ENCODE data around the gene RHOXF2.

RHOXF2 gene

DNA sequence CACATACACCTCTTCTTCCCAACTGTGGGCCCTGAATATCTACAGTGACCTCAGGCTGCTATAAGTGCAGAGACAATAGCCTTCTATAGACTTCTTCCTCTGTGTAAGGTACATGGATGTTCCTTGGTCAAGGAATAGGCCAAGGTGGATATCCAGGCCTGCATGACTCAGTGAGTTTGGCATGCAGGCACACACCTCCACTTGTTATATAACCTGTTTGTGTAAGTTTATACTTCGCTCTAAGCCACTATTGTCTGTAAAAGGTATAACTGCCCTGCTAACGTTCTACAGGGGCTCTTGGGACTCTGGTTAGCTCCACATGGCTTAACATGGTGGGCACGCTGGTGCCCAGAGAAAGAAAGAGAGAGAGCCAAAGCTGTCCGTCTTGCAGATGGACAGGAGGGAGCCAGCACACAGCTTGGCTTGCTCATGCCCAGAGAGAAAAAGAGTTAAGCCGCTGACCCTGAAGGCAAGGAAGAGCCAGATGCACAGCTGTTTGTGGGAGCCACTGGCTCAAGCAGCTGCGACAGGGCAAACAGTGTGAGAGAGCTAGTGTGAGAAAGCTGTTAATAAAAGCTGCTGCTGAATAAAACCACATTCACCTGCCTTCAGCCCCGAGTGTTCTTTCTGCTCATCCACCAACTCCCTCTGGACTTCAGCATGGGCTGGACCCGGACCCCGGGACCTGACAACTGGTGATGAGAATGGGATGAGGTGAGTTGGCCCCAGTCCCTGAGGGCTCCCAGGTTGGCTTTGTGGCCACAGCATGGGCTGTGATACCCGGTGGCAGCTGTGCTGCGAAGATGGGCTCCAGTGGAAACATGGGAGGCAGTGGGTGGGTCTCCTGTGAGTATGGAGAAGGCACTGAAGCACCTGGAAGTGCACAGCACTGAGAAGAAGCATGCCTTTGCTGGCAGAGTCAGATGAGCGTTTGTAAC, 47.7 kb downstream of the RHOXF2 start:
- DNase-seq: no peak

DNA sequence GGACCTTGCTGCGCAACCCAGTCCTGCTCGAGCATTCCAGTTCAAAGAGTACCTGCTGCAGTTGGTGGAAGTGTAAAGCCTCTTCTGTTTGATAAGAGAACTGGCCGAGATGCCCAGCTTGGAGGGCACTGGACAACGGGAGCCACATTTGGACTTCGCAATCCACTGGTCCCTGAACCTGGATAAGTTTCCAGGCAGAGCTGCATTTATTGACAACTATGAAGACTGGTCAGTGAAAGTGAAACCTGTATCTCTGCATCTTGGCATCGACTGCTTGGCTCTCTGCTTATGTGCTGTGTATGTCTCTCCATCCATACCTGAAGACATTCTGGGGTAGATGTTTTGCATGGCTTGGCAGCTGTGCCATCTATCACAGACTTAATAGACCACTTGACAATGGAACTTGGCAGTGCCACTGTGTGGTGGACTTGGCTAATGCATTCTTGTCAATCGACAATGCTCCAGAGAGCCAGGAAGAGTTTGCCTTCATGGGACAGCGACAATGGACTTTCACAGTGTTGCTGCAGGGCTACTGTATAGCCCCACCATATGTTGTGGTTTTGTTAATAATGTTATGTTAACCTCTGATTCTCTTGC, 48.7 kb downstream of the RHOXF2 start:
- no peak for DNase-seq

DNA sequence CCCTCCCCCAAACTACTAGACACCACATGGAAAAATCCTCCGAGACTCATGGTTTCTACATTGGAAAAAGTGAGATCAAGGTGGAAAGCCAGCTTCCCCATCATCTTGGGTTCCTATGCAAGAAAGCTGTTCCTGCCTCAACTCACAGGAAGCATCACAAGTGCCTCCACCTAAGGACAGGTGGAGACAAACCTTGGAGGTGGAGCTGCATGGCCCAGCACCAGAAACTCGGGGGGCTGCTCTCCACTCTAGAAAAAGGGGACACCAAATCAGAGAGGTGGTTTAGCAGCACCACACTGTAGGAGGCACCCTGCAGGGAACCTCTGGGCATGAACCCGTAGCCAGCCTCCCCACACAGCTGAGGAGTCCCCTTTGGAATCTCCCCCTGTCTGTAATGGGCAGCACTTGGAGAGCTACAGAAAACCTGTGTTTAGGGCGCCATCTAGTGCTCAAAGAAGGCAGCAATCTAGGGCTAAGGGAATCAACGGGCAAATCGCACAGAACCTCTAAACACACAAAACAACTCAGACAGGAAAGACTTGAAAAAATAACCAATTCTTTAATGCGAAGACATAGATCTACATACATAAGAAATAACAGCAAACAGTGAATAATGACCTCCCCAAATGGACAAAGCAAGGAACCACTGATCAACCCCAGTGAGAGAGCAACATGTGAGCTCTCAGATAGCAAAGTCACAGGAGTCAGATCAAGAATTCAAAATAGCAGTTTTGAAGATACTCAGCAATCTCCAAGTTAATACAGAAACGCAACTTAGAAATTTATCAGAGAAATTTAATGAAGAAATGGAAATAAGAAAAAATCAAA, 55.2 kb downstream of the RHOXF2 start:
- no peak for DNase-seq

Data from cortex of kidney (tissue), 1 donor.